IMR-90 (cell line): ENCODE measurements around the gene MRPS10. TPM values are rescaled to one million over a fixed set of nuclear protein-coding genes. Genes with fewer than 3 reads are reported as not detected.

Experiments
- ATAC-seq: fragments of 200-7000 bp; cut with Tn5 transposase; 2 replicates; pipeline ENCODE4 v1.9.1; 2020; ENCODE audit warnings: low read depth, mild to moderate bottlenecking, moderate library complexity
- BruUV-seq: library from RNA; stranded (reverse); fragments of 400-500 nt; replicated peaks from 2 replicates; lab custom pipeline; 2021; lab: Mats Ljungman, UMichigan
- CTCF ChIA-PET: fragments of 300-600 bp; formaldehyde crosslinking; extraction: SDS; loops from one replicate; lab custom pipeline; 2021; ENCODE audit warnings: antibody characterized with exemption; lab: Yijun Ruan, JAX
- POLR2A ChIA-PET: fragments of 300-600 bp; sonication (Branson Sonifier 250); formaldehyde crosslinking; loops from one replicate; lab custom pipeline; 2022; ENCODE audit warnings: antibody characterized with exemption; ENCODE audit not compliant: unreplicated experiment; lab: Charles Lee
- DNase-seq: peaks from one replicate; pipeline ENCODE4 v3.0.0; 2013
- H2AFZ ChIP-seq: replicated peaks from 2 replicates; pipeline ENCODE3; 2013; ENCODE audit warnings: low read length, mild to moderate bottlenecking; ENCODE audit not compliant: poor library complexity
- H2AK5ac ChIP-seq: 2 replicates; pipeline ENCODE4 v1.6.1; 2013; ENCODE audit warnings: low read depth, low read length, inconsistent platforms
- H2AK9ac ChIP-seq: replicated peaks from 2 replicates; pipeline ENCODE3; 2013; ENCODE audit warnings: mild to moderate bottlenecking, low read depth, low read length, moderate library complexity; ENCODE audit not compliant: poor library complexity
- H2BK120ac ChIP-seq: 2 replicates; pipeline ENCODE4 v1.6.1; 2013; ENCODE audit warnings: low read depth, low read length, inconsistent platforms
- H2BK15ac ChIP-seq: 3 replicates; pipeline ENCODE4 v1.6.1; 2013; ENCODE audit warnings: low read depth, low read length, inconsistent platforms
- H2BK20ac ChIP-seq: 2 replicates; pipeline ENCODE4 v1.6.1; 2013; ENCODE audit warnings: low read depth, mild to moderate bottlenecking, inconsistent platforms, low read length, moderate library complexity
- H2BK5ac ChIP-seq: 2 replicates; pipeline ENCODE4 v1.6.1; 2013; ENCODE audit warnings: mild to moderate bottlenecking, low read depth, low read length, inconsistent platforms; ENCODE audit not compliant: poor library complexity, severe bottlenecking
- H3K14ac ChIP-seq: replicated peaks from 2 replicates; pipeline ENCODE4 v1.6.1; 2013; ENCODE audit warnings: low read depth, low read length, inconsistent platforms
- H3K18ac ChIP-seq: 2 replicates; pipeline ENCODE4 v1.6.1; 2013; ENCODE audit warnings: low read depth, low read length, control low read depth
- H3K23ac ChIP-seq: 2 replicates; pipeline ENCODE4 v1.6.1; 2013; ENCODE audit warnings: low read depth, low read length, inconsistent platforms
- H3K27ac ChIP-seq: 2 replicates; pipeline ENCODE4 v1.5.1; 2013; ENCODE audit warnings: mild to moderate bottlenecking, control low read depth, low read length; ENCODE audit not compliant: insufficient read depth
- H3K27me3 ChIP-seq: 2 replicates; pipeline ENCODE4 v1.6.1; 2013; ENCODE audit warnings: low read length; ENCODE audit not compliant: control insufficient read depth, insufficient read depth
- H3K36me3 ChIP-seq: 2 replicates; pipeline ENCODE4 v1.6.1; 2013; ENCODE audit warnings: low read length, mixed read lengths; ENCODE audit not compliant: control insufficient read depth, insufficient read depth
- H3K4ac ChIP-seq: 2 replicates; pipeline ENCODE4 v1.6.1; 2013; ENCODE audit warnings: low read depth, low read length, inconsistent platforms
- H3K4me1 ChIP-seq: 2 replicates; pipeline ENCODE4 v1.6.1; 2013; ENCODE audit warnings: low read length, mixed read lengths; ENCODE audit not compliant: control insufficient read depth, insufficient read depth
- H3K4me2 ChIP-seq: 2 replicates; pipeline ENCODE4 v1.6.1; 2013; ENCODE audit warnings: low read depth, mild to moderate bottlenecking, control low read depth, low read length, moderate library complexity
- H3K4me3 ChIP-seq: 2 replicates; pipeline ENCODE4 v1.5.1; 2013; ENCODE audit warnings: low read depth, mild to moderate bottlenecking, control low read depth, low read length, moderate library complexity; ENCODE audit not compliant: insufficient read depth
- H3K56ac ChIP-seq: 2 replicates; pipeline ENCODE4 v1.6.1; 2013; ENCODE audit warnings: low read length, inconsistent platforms; ENCODE audit not compliant: insufficient read depth; ENCODE audit errors: extremely low read depth
- H3K79me1 ChIP-seq, 2 experiments: 2 replicates each; pipeline ENCODE4 v1.6.1; 2013; ENCODE audit warnings: low read length in 2 of 2, inconsistent platforms in 1 of 2, low read depth in 1 of 2
- H3K9ac ChIP-seq: 2 replicates; pipeline ENCODE4 v1.6.1; 2013; ENCODE audit warnings: low read depth, low read length, control low read depth
- H3K9me1 ChIP-seq: 2 replicates; pipeline ENCODE4 v1.6.1; 2013; ENCODE audit warnings: low read length, inconsistent platforms; ENCODE audit not compliant: insufficient read depth
- H3K9me3 ChIP-seq: 2 replicates; pipeline ENCODE4 v1.6.1; 2013; ENCODE audit warnings: low read length; ENCODE audit not compliant: control insufficient read depth, insufficient read depth
- H4K20me1 ChIP-seq: 2 replicates; pipeline ENCODE4 v1.6.1; 2013; ENCODE audit warnings: low read length, inconsistent platforms; ENCODE audit not compliant: insufficient read depth
- H4K5ac ChIP-seq: 2 replicates; pipeline ENCODE4 v1.6.1; 2013; ENCODE audit warnings: mild to moderate bottlenecking, low read depth, low read length, control low read depth
- H4K8ac ChIP-seq, 2 experiments: 2 replicates each; pipeline ENCODE4 v1.6.1; 2013; ENCODE audit warnings: low read depth in 2 of 2, low read length in 2 of 2, control low read depth in 1 of 2, inconsistent platforms in 1 of 2
- H4K91ac ChIP-seq: 2 replicates; pipeline ENCODE4 v1.6.1; 2013; ENCODE audit warnings: low read depth, low read length, inconsistent platforms; ENCODE audit not compliant: insufficient read depth
- BHLHE40 ChIP-seq: fragments of 150-350 bp; IDR thresholded peaks from 2 replicates; pipeline ENCODE4 v1.6.1; 2016; ENCODE audit warnings: mild to moderate bottlenecking, low read depth, low read length
- CEBPB ChIP-seq: IDR thresholded peaks from 2 replicates; pipeline ENCODE4 v1.6.1; 2012; ENCODE audit warnings: low read depth, low read length, improper control_type of control experiment
- CHD1 ChIP-seq: IDR thresholded peaks from 2 replicates; pipeline ENCODE4 v1.6.1; 2012; ENCODE audit warnings: low read depth, low read length, improper control_type of control experiment
- CTCF ChIP-seq: conservative IDR thresholded peaks from 2 replicates; pipeline ENCODE4 v1.5.1; 2012; ENCODE audit warnings: mild to moderate bottlenecking, low read depth, low read length, improper control_type of control experiment
- ELK1 ChIP-seq: fragments of 150-350 bp; IDR thresholded peaks from 2 replicates; pipeline ENCODE4 v1.6.1; 2016; ENCODE audit warnings: low read depth, mild to moderate bottlenecking, low read length, moderate library complexity, borderline replicate concordance
- FOS ChIP-seq: fragments of 150-350 bp; IDR thresholded peaks from 2 replicates; pipeline ENCODE4 v1.6.1; 2016; ENCODE audit warnings: low read depth, low read length
- MAFK ChIP-seq: IDR thresholded peaks from 2 replicates; pipeline ENCODE4 v1.6.1; 2012; ENCODE audit warnings: low read depth, low read length, improper control_type of control experiment
- MAZ ChIP-seq: IDR thresholded peaks from 2 replicates; pipeline ENCODE4 v1.6.1; 2012; ENCODE audit warnings: low read depth, mild to moderate bottlenecking, low read length, improper control_type of control experiment, moderate library complexity, borderline replicate concordance
- MXI1 ChIP-seq: IDR thresholded peaks from 2 replicates; pipeline ENCODE4 v1.6.1; 2012; ENCODE audit warnings: low read depth, mild to moderate bottlenecking, low read length, moderate library complexity, borderline replicate concordance
- NFE2L2 ChIP-seq: fragments of 150-350 bp; IDR thresholded peaks from 2 replicates; pipeline ENCODE4 v1.6.1; 2016; ENCODE audit warnings: low read depth, mild to moderate bottlenecking, low read length
- POLR2A ChIP-seq: IDR thresholded peaks from 2 replicates; pipeline ENCODE4 v1.6.1; 2012; ENCODE audit warnings: mild to moderate bottlenecking, low read depth, low read length
- RAD21 ChIP-seq: IDR thresholded peaks from 2 replicates; pipeline ENCODE4 v1.6.1; 2012; ENCODE audit warnings: low read length, improper control_type of control experiment
- RCOR1 ChIP-seq: IDR thresholded peaks from 2 replicates; pipeline ENCODE4 v1.6.1; 2012; ENCODE audit warnings: mild to moderate bottlenecking, low read length, improper control_type of control experiment; ENCODE audit not compliant: insufficient replicate concordance
- RFX5 ChIP-seq: IDR thresholded peaks from 2 replicates; pipeline ENCODE4 v1.8.0; 2012; ENCODE audit warnings: low read depth, mild to moderate bottlenecking, low read length, moderate library complexity
- SMC3 ChIP-seq: fragments of 150-350 bp; IDR thresholded peaks from 2 replicates; pipeline ENCODE4 v1.6.1; 2016; ENCODE audit warnings: low read depth, mild to moderate bottlenecking, antibody characterized with exemption, low read length, moderate library complexity
- USF2 ChIP-seq: fragments of 150-350 bp; IDR thresholded peaks from 2 replicates; pipeline ENCODE4 v1.6.1; 2017; ENCODE audit warnings: mild to moderate bottlenecking, antibody characterized with exemption, low read length, low read depth
- WGBS, 2 experiments: methylation state at CpG; one replicate each; pipeline versions ENCODE4 v1.1.5 to v1.1.7; 2013; ENCODE audit warnings: missing lambda C conversion rate in 2 of 2; ENCODE audit not compliant: insufficient read length in 1 of 2; ENCODE audit errors: extremely low coverage in 2 of 2; 5-methylcytosine and 5-hydroxymethylcytosine counted together
- dilution Hi-C: fragments of 300-500 bp; cut with HindIII; formaldehyde crosslinking; loops from one replicate; pipeline ENCODE4 v1.14.3; 2018; ENCODE audit warnings: low sequenced_read_pairs; ENCODE audit not compliant: unreplicated experiment
- in situ Hi-C: fragments of 300-500 bp; cut with MboI; formaldehyde crosslinking; loops from 3 replicates; pipeline ENCODE4 v1.14.3; 2019; ENCODE audit warnings: low sequenced_read_pairs, inconsistent platforms, mixed read lengths
- intact Hi-C: fragments of 100-400 bp; cut with micrococcal nuclease; formaldehyde crosslinking; loops from 2 replicates; pipeline ENCODE4 v1.10.0; 2022
- polyA plus RNA-seq, 3 experiments: library from polyadenylated mRNA; depleted of rRNA; stranded (reverse); fragments of >200 nt; gene quantifications; 2 replicates each; pipeline ENCODE4 v1.2.3, GENCODE V29; 2012; ENCODE audit warnings: low replicate concordance in 1 of 3
- total RNA-seq: library from RNA; depleted of rRNA; stranded (reverse); fragments of >200 nt; gene quantifications from 2 replicates; pipeline ENCODE4 v1.2.3, GENCODE V29; 2012

MRPS10 gene
- total and polyA plus RNA-seq, 2 of the 4 experiments (the other 2 are of a cell fraction): 28.5 to 47.0 TPM

GRCh38 chr6:42264162-42264851 lies 46.6 kb upstream of the MRPS10 start:
- Histone ChIP-seq H3K27ac (no peak overlapping the region), H3K36me3 (peaks cover 34% of the 10 kb centered on the region), H2BK15ac (no peak overlapping the region), H3K4me1 (peaks cover 13% of the 10 kb centered on the region), H2AK5ac (no peak overlapping the region), H2BK5ac (no peak overlapping the region), H3K9me3 (no peaks in the 10 kb centered on the region), H4K91ac (no peak overlapping the region), H3K4me2 (no peak overlapping the region), H3K9me1 (peaks cover 31% of the 10 kb centered on the region), H3K4ac (no peak overlapping the region), H3K14ac (no peak overlapping the region), H2BK120ac (no peak overlapping the region), H2AK9ac (no peak overlapping the region), H3K9ac (no peak overlapping the region), H4K20me1 (no peaks in the 10 kb centered on the region), H3K18ac (no peak overlapping the region), H3K23ac (no peak overlapping the region), H2AFZ (no peak overlapping the region), H3K79me1 (peaks cover 11 to 56% of the 10 kb centered on the region in 2 experiments), H3K27me3 (no peaks in the 10 kb centered on the region), H4K5ac (no peak overlapping the region), H2BK20ac (no peak overlapping the region), H4K8ac (no peak overlapping the region), H3K4me3 (no peak overlapping the region), H3K56ac (no peak overlapping the region)
- dilution Hi-C loops (no loop called here), intact Hi-C loops (loop anchor here (5.0 kb wide), 1 partner anchor 283 kb away; no protein-coding TSS in a partner anchor), in situ Hi-C loops (loop anchor here (5.0 kb wide), 1 partner anchor 283 kb away; no protein-coding TSS in a partner anchor)
- ATAC-seq (no peak), DNase-seq (no peak)
- BruUV-seq: no TSS peak
- CTCF ChIA-PET: no interaction called here
- TF ChIP-seq MAFK: no peak
- TF ChIP-seq CTCF: no peak
- TF ChIP-seq BHLHE40: no peak
- TF ChIP-seq ELK1: no peak
- no peak for TF ChIP-seq POLR2A
- no peak for TF ChIP-seq SMC3
- TF ChIP-seq CHD1: no peak
- TF ChIP-seq RAD21: no peak
- TF ChIP-seq NFE2L2: no peak
- TF ChIP-seq CEBPB: no peak
- TF ChIP-seq RFX5: no peak
- no peak for TF ChIP-seq MXI1
- TF ChIP-seq USF2: no peak
- TF ChIP-seq RCOR1: no peak
- TF ChIP-seq MAZ: no peak
- TF ChIP-seq FOS: no peak
- POLR2A ChIA-PET: no interaction called here
- WGBS, 2 experiments: 77% methylated on average over 5 of the region's 10 CpGs; no CpG with 5 or more reads in 1 of the 2 experiments
